Choroid plexus epithelial cell (primary cell): ENCODE measurements around the gene PPP2R2D.

Experiments
- DNase-seq: peaks from one replicate; pipeline ENCODE4 v3.0.0-alpha.2; 2010; ENCODE audit warnings: low read depth
- H3K4me3 ChIP-seq: 2 replicates; pipeline ENCODE4 v1.5.1; 2011; ENCODE audit warnings: low read depth, mild to moderate bottlenecking, control low read depth, low read length, moderate library complexity
- CTCF ChIP-seq: conservative IDR thresholded peaks from 2 replicates; pipeline ENCODE4 v1.5.1; 2011; ENCODE audit warnings: low read depth, mild to moderate bottlenecking, control low read depth, inconsistent platforms, low read length, moderate library complexity

Gene PPP2R2D

GRCh38 chr10:131954356-131954965 lies 53.7 kb downstream of the PPP2R2D start:
- TF ChIP-seq CTCF, result no peak
- DNase-seq, result no peak
- no peak overlapping the region for H3K4me3 ChIP-seq

- TF ChIP-seq CTCF, result no peak
- H3K4me3 ChIP-seq, result no peak overlapping the region
- DNase-seq, result no peak
Observed at GRCh38 chr10:131955591-131956340, 55.0 kb downstream of the PPP2R2D start.

GRCh38 chr10:131959841-131960240 lies 59.0 kb downstream of the PPP2R2D start:
- no peak overlapping the region for H3K4me3 ChIP-seq
- no peak for DNase-seq

GRCh38 chr10:131960631-131961046 lies 59.8 kb downstream of the PPP2R2D start:
- H3K4me3 ChIP-seq, result no peak overlapping the region
- DNase-seq, result no peak
- no peak for TF ChIP-seq CTCF

More at GRCh38 chr10:131959841-131960240, 59.0 kb downstream of the PPP2R2D start:
- no peak for TF ChIP-seq CTCF

GRCh38 chr10:131961047-131961776 lies 60.4 kb downstream of the PPP2R2D start:
- TF ChIP-seq CTCF, result no peak
- H3K4me3 ChIP-seq, result no peak overlapping the region
- no peak for DNase-seq

GRCh38 chr10:131961777-131962662 lies 61.2 kb downstream of the PPP2R2D start:
- DNase-seq, result no peak
- TF ChIP-seq CTCF, result no peak
- no peak overlapping the region for H3K4me3 ChIP-seq
